AML-193 (cell line): ENCODE measurements around the gene CD80.

Experiments
- DNase-seq, 2 experiments: peaks; one replicate each; lab custom pipeline; 2025; lab: John Stamatoyannopoulos, UW

Gene CD80

GRCh38 chr3:119497820-119498185 lies 61.6 kb downstream of the CD80 start:
- peak in 1 of 2 experiments; percentile 23 for DNase-seq

DNA sequence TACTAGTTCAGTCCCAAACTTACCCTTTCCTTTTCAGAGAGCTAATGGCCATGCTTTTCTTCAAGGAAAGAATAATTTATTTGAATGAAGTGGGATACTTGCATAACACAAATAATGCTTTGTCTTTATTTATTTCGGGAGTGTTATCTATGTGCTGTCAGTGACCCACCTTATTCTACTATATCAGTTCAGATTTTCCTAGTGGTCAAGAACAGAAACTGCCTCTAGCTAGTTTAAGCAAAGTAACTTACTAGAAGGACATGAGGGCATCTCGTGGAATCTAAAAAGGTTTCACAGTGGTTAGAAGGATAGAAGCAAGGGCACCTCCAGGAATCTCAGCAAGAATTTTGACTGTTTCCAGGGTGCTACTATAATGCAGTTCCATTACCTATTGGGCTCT lies 64.8 kb downstream of the CD80 start:
- DNase-seq = peak; percentile 17 to 26

GRCh38 chr3:119492810-119493209 lies 66.6 kb downstream of the CD80 start:
- no peak for DNase-seq

DNA sequence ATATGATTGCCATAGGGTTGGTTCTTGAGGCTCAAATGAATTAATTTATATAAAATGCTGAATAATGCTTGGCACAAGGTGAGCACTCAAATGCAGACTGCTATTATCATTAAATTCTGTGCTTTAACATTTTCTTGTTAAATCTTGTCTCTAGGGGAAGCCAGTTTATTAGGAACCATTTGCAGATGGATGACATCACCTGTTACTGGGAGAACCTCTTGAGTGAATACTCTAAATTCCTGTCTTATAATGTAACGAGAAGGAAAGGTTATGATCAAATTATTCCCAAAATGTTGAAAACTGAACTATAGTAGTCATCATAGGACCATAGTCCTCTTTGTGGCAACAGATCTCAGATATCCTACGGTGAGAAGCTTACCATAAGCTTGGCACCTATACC lies 67.3 kb downstream of the CD80 start:
- DNase-seq = no peak

- DNase-seq = no peak
Measured at GRCh38 chr3:119490153-119490552, 69.3 kb downstream of the CD80 start.

DNA sequence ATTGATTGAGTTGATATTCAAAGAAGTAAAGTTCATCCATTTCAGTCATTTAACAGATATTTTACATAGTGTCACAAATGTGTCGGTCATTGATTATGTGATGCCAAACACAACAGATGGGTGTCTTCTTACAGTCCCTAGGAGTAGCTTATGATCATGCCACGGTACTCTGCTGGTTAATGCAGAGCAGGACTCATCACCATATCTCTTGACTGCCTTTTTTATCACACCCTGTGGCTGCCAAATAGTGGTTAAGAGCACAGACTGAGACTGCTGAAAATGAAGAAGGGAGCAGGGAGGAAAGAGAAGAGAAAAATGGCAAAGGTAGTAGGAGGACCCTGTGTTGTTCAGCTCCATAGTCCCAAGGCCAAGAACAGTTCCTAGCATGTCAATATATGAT lies 73.9 kb downstream of the CD80 start:
- no peak for DNase-seq

- DNase-seq = no peak
Measured at GRCh38 chr3:119483101-119483500, 76.3 kb downstream of the CD80 start.

GRCh38 chr3:119481079-119481478 lies 78.3 kb downstream of the CD80 start:
- DNase-seq = no peak
